Ishikawa (cell line): ENCODE measurements around the gene THSD7A.

ENCODE experiments used
- CEBPB ChIP-seq: IDR thresholded peaks from 2 replicates; pipeline ENCODE4 v1.6.1; 2012
- EP300 ChIP-seq: IDR thresholded peaks from 2 replicates; pipeline ENCODE4 v1.6.1; 2012; ENCODE audit warnings: borderline replicate concordance
- YY1 ChIP-seq: IDR thresholded peaks from 2 replicates; pipeline ENCODE4 v1.6.1; 2012; ENCODE audit warnings: low read depth
- ZBTB7A ChIP-seq: IDR thresholded peaks from 2 replicates; pipeline ENCODE4 v1.6.1; 2012; ENCODE audit warnings: low read depth
- TF ChIP-seq, protein P1 (sequence below): IDR thresholded peaks from 2 replicates; pipeline ENCODE4 v1.6.1; 2012

DNA sequence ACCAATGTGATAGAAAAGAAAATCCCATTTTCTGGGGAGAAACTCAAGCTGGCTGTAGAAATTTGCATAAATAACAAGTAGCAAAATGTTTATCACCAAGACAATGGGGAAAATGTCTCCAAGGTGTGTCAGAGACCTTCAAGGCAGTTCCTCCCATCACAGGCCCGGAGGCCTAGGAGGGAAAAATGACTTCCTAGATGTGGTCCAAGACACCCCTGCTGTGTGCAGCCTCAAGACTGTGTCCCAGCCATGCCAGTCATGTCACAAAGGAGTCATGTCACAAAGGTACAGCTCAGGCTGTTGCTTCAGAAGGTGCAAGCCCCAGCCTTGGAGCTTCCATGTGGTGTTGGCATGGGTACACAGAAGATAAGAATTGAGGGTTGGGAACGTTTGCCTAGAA lies 33.7 kb upstream of the THSD7A start:
- TF ChIP-seq, protein P1, sequence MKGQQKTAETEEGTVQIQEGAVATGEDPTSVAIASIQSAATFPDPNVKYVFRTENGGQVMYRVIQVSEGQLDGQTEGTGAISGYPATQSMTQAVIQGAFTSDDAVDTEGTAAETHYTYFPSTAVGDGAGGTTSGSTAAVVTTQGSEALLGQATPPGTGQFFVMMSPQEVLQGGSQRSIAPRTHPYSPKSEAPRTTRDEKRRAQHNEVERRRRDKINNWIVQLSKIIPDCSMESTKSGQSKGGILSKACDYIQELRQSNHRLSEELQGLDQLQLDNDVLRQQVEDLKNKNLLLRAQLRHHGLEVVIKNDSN, result no peak
- TF ChIP-seq ZBTB7A (no peak), EP300 (no peak), CEBPB (no peak), YY1 (no peak)
